HEK293T (cell line): ENCODE measurements around the gene HSCB.

Experiments used
- FOXM1 ChIP-seq: fragments of 450-650 bp; IDR thresholded peaks from 2 replicates; pipeline ENCODE4 v1.6.1; 2017; ENCODE audit warnings: mild to moderate bottlenecking, borderline replicate concordance
- NFRKB ChIP-seq: fragments of 450-650 bp; IDR thresholded peaks from 2 replicates; pipeline ENCODE4 v1.6.1; 2016; ENCODE audit warnings: mild to moderate bottlenecking, moderate library complexity

GRCh38 chr22:28766628-28767027, 24.8 kb downstream of the HSCB start:
- TF ChIP-seq NFRKB (no peak), FOXM1 (no peak)
